ENCODE results near the gene MED1. TPM values are rescaled to one million over a fixed set of nuclear protein-coding genes. Genes with fewer than 3 reads are reported as not detected.

MED1 gene
- total RNA-seq, 1 experiment from 2014 or later, result 35.7 TPM

GRCh38 chr17:39462631-39463375, 11.7 kb upstream of the MED1 start:
- H3K36me3 ChIP-seq (ENCODE audit: low read depth), result no peaks in the 10 kb centered on the region
- H3K9me3 ChIP-seq (ENCODE audit: insufficient read depth, low read depth), result no peaks in the 10 kb centered on the region
- CTCF ChIA-PET, result no interaction called here
- intact Hi-C loops (cut with micrococcal nuclease; ENCODE audit: unreplicated experiment), result no loop called here
- TF ChIP-seq EZH2 (IDR thresholded peaks at IDR 0.05; ENCODE audit: low read depth) (no peak), CTCF (conservative IDR thresholded peaks at IDR 0.05) (no peak)
- no peaks in the 10 kb centered on the region for H3K27me3 ChIP-seq (ENCODE audit: insufficient read depth, low read depth)
- H4K20me1 ChIP-seq (ENCODE audit: insufficient read depth), result peaks cover 55% of the 10 kb centered on the region
- H3F3A ChIP-seq (ENCODE audit: insufficient read depth, low read depth), result no peaks in the 10 kb centered on the region; the same call in 1 of the 2 replicates
- peaks cover 65% of the 10 kb centered on the region for H3K79me2 ChIP-seq (ENCODE audit: low read depth)
- no peak for DNase-seq
- TSS peak; percentile 31 for BruUV-seq (replicated peaks)
- POLR2A ChIA-PET (ENCODE audit: unreplicated experiment), result no interaction called here
- peak overlapping the region; percentile 97 for H3K4me2 ChIP-seq
- H3K27ac ChIP-seq, result no peak overlapping the region
- H3K4me1 ChIP-seq (replicated peaks; ENCODE audit: insufficient read depth), result peaks cover 19% of the 10 kb centered on the region
- H3K4me3 ChIP-seq, result peak overlapping the region; percentile 98
- no peaks in the 10 kb centered on the region for H3K9me2 ChIP-seq (ENCODE audit: insufficient read depth)
- H2AFZ ChIP-seq, result no peak overlapping the region

- Histone ChIP-seq H3K27me3 (ENCODE audit: insufficient read depth, low read depth) (no peaks in the 10 kb centered on the region), H2AFZ (no peak overlapping the region), H3K9me3 (ENCODE audit: insufficient read depth, low read depth) (no peaks in the 10 kb centered on the region), H3F3A (ENCODE audit: insufficient read depth, low read depth) (no peaks in the 10 kb centered on the region; the same call in 1 of the 2 replicates), H3K9me2 (ENCODE audit: insufficient read depth) (no peaks in the 10 kb centered on the region), H3K4me3 (peak overlapping the region; percentile 98), H3K79me2 (ENCODE audit: low read depth) (peaks cover 57% of the 10 kb centered on the region), H3K4me1 (replicated peaks; ENCODE audit: insufficient read depth) (peaks cover 19% of the 10 kb centered on the region), H3K4me2 (peak overlapping the region; percentile 97), H4K20me1 (ENCODE audit: insufficient read depth) (peaks cover 47% of the 10 kb centered on the region), H3K36me3 (ENCODE audit: low read depth) (no peaks in the 10 kb centered on the region), H3K27ac (peak overlapping the region; percentile 94)
- ChIA-PET POLR2A (ENCODE audit: unreplicated experiment) (interaction anchor here (0.7 to 1.4 kb wide), 2 partner anchors 11 to 73 kb away, joined by 7 to 36 read pairs; partner anchors contain the start of gene MED1), CTCF (interaction anchor here (0.5 to 0.6 kb wide), 2 partner anchors 71 to 112 kb away, joined by 4 to 8 read pairs; no protein-coding TSS in a partner anchor)
- intact Hi-C loops (cut with micrococcal nuclease; ENCODE audit: unreplicated experiment), result loop anchor here (1.0 kb wide), 2 partner anchors 11 to 23 kb away; partner anchors contain the start of gene MED1
- TF ChIP-seq EZH2 (IDR thresholded peaks at IDR 0.05; ENCODE audit: low read depth), result no peak
- no peak for TF ChIP-seq CTCF (conservative IDR thresholded peaks at IDR 0.05)
- no peak for DNase-seq
- no TSS peak for BruUV-seq (replicated peaks)
Observed at GRCh38 chr17:39461926-39462569, 11.0 kb upstream of the MED1 start.

GRCh38 chr17:39461113-39461925, 10.3 kb upstream of the MED1 start, which contains the start of gene CDK12:
Gene CDK12 (plus strand): TSS chr17:39461486. CDS start chr17:39462072, 586 bp downstream.
- peak within 1 kb of the TSS; percentile 97 for H3K4me2 ChIP-seq
- TF ChIP-seq CTCF (conservative IDR thresholded peaks at IDR 0.05), result no peak
- TF ChIP-seq EZH2 (IDR thresholded peaks at IDR 0.05; ENCODE audit: low read depth), result no peak
- no peaks in the 10 kb centered on the region for H3K27me3 ChIP-seq (ENCODE audit: insufficient read depth, low read depth)
- intact Hi-C loops (cut with micrococcal nuclease; ENCODE audit: unreplicated experiment), result loop anchor here (1.0 kb wide), 2 partner anchors 10 to 24 kb away; partner anchors contain the start of gene MED1
- H3K9me2 ChIP-seq (ENCODE audit: insufficient read depth), result no peaks in the 10 kb centered on the region
- BruUV-seq (replicated peaks), result TSS peak; percentile 99
- peak; percentile 92 to 98 for DNase-seq
- peaks cover 44% of the 10 kb centered on the region for H4K20me1 ChIP-seq (ENCODE audit: insufficient read depth)
- H3K79me2 ChIP-seq (ENCODE audit: low read depth), result peaks cover 50% of the 10 kb centered on the region
- peak within 1 kb of the TSS; percentile 98 for H3K4me3 ChIP-seq
- CTCF ChIA-PET, result interaction anchor here (0.5 to 1.0 kb wide), 5 partner anchors 10 to 173 kb away, joined by 3 to 8 read pairs (median 3); partner anchors contain the start of gene MED1
- peaks cover 19% of the 10 kb centered on the region for H3K4me1 ChIP-seq (replicated peaks; ENCODE audit: insufficient read depth)
- H2AFZ ChIP-seq, result peak within 1 kb of the TSS; percentile 96
- H3F3A ChIP-seq (ENCODE audit: insufficient read depth, low read depth), result no peaks in the 10 kb centered on the region; the same call in 1 of the 2 replicates
- peak within 1 kb of the TSS; percentile 94 for H3K27ac ChIP-seq
- H3K9me3 ChIP-seq (ENCODE audit: insufficient read depth, low read depth), result no peaks in the 10 kb centered on the region
- H3K36me3 ChIP-seq (ENCODE audit: low read depth), result no peaks in the 10 kb centered on the region
- POLR2A ChIA-PET (ENCODE audit: unreplicated experiment), result interaction anchor here (0.5 to 1.4 kb wide), 9 partner anchors 10 to 262 kb away, joined by 3 to 36 read pairs (median 5); partner anchors contain the start of gene MED1
